ENCODE measurements around the gene NBPF1. TPM values are rescaled to one million over a fixed set of nuclear protein-coding genes. Genes with fewer than 3 reads are reported as not detected.
"Not testable (repeated sequence)": the region's sequence is repeated elsewhere in the genome, so short reads cannot be mapped to it uniquely, and the experiment has no call there.

NBPF1 gene
- polyA plus RNA-seq, 1 donor, result 59.5 TPM

DNA sequence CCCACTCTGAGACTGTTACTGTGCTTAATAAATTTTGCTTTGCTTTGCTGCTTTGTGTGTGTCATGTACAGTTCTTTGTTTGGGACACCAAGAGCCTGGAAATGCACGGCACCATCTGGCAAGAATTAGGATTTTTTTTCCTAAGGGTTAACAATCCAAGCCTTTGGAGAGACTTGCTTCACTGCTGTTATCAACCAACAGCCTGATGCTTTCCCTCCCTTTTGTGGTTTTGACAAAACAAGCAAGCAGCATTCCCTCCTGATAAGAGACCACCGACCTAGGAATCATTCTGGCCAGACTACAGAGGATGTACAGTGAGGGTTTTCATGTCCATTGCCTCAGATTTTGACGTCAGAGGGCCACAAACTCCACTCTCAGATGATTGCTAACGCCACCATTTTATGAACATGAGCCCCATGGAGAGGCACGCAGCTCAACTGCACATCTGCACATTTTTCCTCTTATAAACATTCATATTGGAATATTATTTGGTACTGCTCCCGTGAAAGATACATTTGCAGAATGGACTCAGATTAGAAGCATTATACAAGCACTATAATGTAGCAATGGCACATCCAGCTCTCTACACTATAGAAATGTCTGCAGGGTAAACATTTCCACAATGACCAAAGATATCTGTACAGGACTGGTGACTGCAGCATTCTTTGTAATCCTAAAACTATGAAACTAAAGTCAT is 94.0 kb downstream of the NBPF1 start:
- H3K27me3 ChIP-seq (ENCODE audit: control insufficient read depth, insufficient read depth, low read length), result peaks cover 46% of the 10 kb centered on the region
- not testable (repeated sequence) for H3K4me1 ChIP-seq (ENCODE audit: control insufficient read depth, insufficient read depth, low read length); H3K9me3 ChIP-seq (ENCODE audit: control insufficient read depth, low read depth, low read length); H3K36me3 ChIP-seq (ENCODE audit: control insufficient read depth, insufficient read depth, low read length); DNase-seq; H3K27ac ChIP-seq (ENCODE audit: low read length); H3K4me3 ChIP-seq (ENCODE audit: low read length)
- no CpG with 5 or more reads among the region's 6 CpGs for WGBS (ENCODE audit: insufficient coverage, low lambda C conversion rate)

DNA sequence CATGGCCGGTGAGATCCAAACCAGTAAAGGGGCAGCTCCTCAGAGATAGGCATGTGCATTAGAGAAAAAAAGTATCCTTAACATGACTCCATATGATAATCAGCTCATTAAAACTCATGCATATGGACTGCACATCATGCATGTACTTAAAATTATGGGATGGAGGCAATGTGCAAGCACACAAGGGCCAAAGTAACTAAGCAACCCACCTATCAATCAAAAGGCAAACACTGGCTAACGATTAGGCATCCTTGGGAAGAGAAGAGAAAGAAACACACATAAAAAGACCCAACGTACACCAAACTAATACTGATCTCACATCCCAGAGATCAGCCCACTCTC is 94.5 kb downstream of the NBPF1 start:
- not testable (repeated sequence) for H3K9me3 ChIP-seq (ENCODE audit: control insufficient read depth, low read depth, low read length); H3K27ac ChIP-seq (ENCODE audit: low read length); DNase-seq; H3K4me1 ChIP-seq (ENCODE audit: control insufficient read depth, insufficient read depth, low read length); H3K4me3 ChIP-seq (ENCODE audit: low read length); H3K36me3 ChIP-seq (ENCODE audit: control insufficient read depth, insufficient read depth, low read length)
- WGBS (ENCODE audit: insufficient coverage, low lambda C conversion rate), result no CpG with 5 or more reads among the region's 3 CpGs
- H3K27me3 ChIP-seq (ENCODE audit: control insufficient read depth, insufficient read depth, low read length), result peaks cover 44% of the 10 kb centered on the region

DNA sequence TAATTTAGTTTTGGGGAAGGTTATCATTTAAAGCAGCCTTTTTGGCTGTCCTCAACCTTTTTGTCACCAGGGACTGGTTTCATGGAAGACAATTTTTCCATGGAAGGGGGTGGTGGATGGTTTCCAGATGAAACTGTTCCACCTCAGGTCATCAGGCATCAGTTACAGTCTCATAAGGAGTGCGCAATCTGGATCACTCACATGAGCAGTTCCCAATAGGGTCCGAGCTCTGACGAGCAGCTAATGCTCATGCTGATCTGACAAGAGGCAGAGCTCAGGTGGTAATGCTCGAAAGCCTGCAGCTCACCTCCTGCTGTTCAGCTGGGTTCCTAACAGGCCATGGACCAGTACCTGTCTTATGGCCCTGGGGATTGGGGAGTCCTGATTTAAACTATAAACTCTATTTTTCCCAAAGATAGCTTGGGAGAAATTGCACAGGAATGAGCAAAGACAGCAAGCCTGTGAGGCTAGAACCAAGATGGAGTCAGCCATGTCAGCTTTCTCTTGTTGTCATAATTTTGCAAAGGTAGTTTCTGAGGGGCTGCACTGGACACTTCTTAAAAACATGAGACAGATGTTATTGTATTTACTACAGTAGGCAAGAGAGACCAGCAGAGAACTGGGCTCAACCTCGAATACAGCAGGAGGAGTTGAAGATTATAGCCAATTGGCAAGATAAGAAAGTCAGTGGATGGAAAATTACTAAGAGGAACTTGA is 96.5 kb downstream of the NBPF1 start:
- not testable (repeated sequence) for H3K9me3 ChIP-seq (ENCODE audit: control insufficient read depth, low read depth, low read length); H3K36me3 ChIP-seq (ENCODE audit: control insufficient read depth, insufficient read depth, low read length); H3K27ac ChIP-seq (ENCODE audit: low read length); DNase-seq; H3K4me3 ChIP-seq (ENCODE audit: low read length); H3K4me1 ChIP-seq (ENCODE audit: control insufficient read depth, insufficient read depth, low read length)
- H3K27me3 ChIP-seq (ENCODE audit: control insufficient read depth, insufficient read depth, low read length), result peaks cover 39% of the 10 kb centered on the region
- WGBS (ENCODE audit: insufficient coverage, low lambda C conversion rate), result 80% methylated on average over 1 of the region's 5 CpGs

DNA sequence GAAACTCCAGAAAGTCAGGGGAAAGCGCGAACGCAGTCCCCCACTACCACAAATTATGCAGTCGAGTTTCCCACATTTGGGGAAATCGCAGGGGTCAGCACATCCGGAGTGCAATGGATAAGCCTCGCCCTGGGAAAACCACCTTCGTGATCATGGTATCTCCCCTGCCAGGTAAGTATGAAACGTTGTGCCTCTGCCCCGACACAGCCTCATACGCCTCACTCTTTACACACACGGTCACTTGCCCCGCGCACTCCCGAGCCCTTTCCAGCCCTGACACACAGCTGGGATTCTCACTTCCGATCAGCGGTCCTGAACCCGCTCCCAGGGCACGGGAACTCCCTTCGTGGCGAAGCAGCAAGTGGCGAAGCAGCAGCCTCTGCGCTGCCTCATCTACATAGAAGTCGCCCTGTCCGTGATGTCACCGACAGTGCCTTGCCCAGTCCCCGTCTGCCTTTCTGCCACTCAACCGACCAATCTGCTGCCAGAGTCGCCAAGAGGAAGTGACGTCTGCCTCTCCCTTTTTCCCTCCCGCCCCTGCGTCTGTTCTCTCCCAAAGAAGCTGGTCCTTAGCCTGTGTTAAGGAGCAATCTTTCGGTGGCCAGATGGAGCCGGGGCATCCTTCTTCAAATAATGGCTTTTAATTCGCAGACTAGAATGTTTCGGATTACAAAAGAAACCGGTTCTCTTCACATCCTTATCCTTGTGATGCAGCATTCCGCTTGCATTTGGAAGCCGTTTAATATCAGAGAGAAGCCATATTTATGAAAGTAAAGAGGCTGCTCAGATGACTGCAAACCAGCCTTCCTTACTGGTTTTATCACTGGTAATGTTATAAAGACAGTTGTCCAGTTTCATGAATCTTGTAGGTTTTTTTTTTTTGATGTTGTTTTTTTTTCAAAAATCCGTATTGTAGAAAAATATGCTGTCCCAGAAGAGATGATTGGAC is 99.0 kb downstream of the NBPF1 start, which contains the start of gene RNU1-1:
Gene RNU1-1, minus strand, starts transcription at position 179 of the 949 bp plus-strand sequence.
- WGBS (ENCODE audit: insufficient coverage, low lambda C conversion rate), result no CpG with 5 or more reads among the region's 40 CpGs
- Histone ChIP-seq H3K27ac (ENCODE audit: low read length) (peak within 1 kb of the TSS; percentile 76), H3K4me3 (ENCODE audit: low read length) (peak within 1 kb of the TSS; percentile 43), H3K27me3 (ENCODE audit: control insufficient read depth, insufficient read depth, low read length) (peaks cover 17% of the 10 kb centered on the region)
- H3K4me1 ChIP-seq (ENCODE audit: control insufficient read depth, insufficient read depth, low read length); H3K36me3 ChIP-seq (ENCODE audit: control insufficient read depth, insufficient read depth, low read length); H3K9me3 ChIP-seq (ENCODE audit: control insufficient read depth, low read depth, low read length): not testable (repeated sequence)
- DNase-seq, result peak; percentile 66 to 87

DNA sequence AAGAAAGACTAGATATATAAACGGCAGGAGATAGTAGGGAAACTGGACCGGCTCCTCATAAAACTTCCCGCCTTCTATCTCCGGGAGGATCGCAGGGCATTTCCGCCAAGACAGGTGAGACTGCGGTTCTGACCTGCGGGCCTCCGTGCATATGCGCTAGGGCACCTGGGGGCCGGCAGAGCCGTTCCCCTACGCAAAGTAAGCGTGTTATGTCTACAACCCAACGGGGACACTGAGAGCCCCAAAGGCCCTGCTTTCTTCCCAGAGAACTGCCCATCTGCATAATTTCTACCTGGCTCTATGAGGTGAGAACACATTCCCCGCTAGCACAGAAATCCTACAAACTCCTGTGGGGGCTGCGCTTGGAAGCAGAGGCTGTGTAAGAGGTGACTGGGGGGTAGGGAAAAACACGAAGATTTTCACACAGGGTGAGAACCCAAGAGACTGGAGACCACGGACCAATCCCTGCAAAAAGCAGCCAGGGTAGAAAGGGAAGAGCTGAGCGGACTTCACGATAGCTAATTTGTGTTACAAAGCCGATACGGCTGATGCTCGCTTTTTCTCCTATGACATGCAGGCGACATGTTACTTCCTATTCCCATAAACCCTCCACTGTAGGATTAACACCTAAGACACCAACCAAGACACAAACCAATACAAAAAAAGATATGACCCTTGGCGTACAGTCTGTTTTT is 99.8 kb downstream of the NBPF1 start:
- DNase-seq, result peak; percentile 85 to 90
- peak overlapping the region; percentile 24 for H3K4me3 ChIP-seq (ENCODE audit: low read length)
- WGBS (ENCODE audit: insufficient coverage, low lambda C conversion rate), result no CpG with 5 or more reads among the region's 26 CpGs
- H3K27me3 ChIP-seq (ENCODE audit: control insufficient read depth, insufficient read depth, low read length), result peaks cover 10% of the 10 kb centered on the region
- H3K4me1 ChIP-seq (ENCODE audit: control insufficient read depth, insufficient read depth, low read length); H3K9me3 ChIP-seq (ENCODE audit: control insufficient read depth, low read depth, low read length); H3K36me3 ChIP-seq (ENCODE audit: control insufficient read depth, insufficient read depth, low read length): not testable (repeated sequence)
- H3K27ac ChIP-seq (ENCODE audit: low read length), result peak overlapping the region; percentile 66

DNA sequence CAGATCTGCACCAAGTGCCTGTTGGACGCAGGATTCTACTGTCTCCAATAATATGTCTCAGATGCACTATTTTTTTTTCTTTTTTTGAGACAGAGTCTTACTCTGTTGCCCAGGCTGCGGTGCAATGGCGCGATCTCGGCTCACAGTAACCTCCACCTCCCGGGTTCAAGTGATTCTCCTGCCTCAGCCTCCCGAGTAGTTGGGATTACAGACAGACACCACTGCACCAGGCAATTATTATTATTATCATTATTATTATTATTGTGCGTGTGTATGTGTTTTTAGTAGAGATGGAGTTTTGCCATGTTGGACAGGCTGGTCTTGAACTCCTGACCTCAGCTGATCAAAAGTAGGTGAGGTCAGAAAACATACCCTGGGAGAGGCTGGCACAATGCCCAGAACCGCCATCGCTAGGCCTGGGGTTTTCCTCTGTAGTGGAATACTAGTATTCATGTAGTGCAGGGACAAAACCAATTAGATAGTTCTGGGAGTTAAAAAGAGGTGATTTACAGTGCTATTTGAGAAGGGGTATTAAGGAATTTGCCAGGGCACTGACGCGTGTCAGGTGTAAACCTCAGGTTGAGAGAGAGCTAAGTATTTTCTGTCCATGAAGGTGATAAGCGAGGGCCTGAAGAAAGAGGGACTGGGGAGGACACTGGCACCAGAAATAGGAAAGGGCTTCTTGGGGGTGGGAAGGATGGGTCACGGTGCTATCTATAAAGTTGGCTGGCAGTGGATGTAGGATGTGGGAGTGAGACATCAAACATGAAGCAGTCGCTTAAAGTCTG is 100.5 kb downstream of the NBPF1 start:
- H3K4me3 ChIP-seq (ENCODE audit: low read length); DNase-seq; H3K27ac ChIP-seq (ENCODE audit: low read length); H3K27me3 ChIP-seq (ENCODE audit: control insufficient read depth, insufficient read depth, low read length); H3K9me3 ChIP-seq (ENCODE audit: control insufficient read depth, low read depth, low read length); H3K4me1 ChIP-seq (ENCODE audit: control insufficient read depth, insufficient read depth, low read length); H3K36me3 ChIP-seq (ENCODE audit: control insufficient read depth, insufficient read depth, low read length): not testable (repeated sequence)
- 80% methylated on average over 1 of the region's 15 CpGs for WGBS (ENCODE audit: insufficient coverage, low lambda C conversion rate)

Other genes starting within 250 kb of the NBPF1 start
- gene SZRD1, start 246.3 kb downstream of the NBPF1 start, polyA plus RNA-seq, result 78.6 TPM
- not detected for gene SPATA21, start 176.1 kb downstream of the NBPF1 start, polyA plus RNA-seq
- 44.5 TPM for gene NECAP2, start 172.8 kb downstream of the NBPF1 start, polyA plus RNA-seq
- gene RNU1-1, start 99.3 kb downstream of the NBPF1 start, polyA plus RNA-seq, result 3.2 TPM
- gene RNU1-3, start 53.4 kb upstream of the NBPF1 start, polyA plus RNA-seq, result 3.2 TPM
- 3.2 TPM for gene RNU1-4, start 127.0 kb upstream of the NBPF1 start, polyA plus RNA-seq